ENCODE data around the gene STK4. TPM values are rescaled to one million over a fixed set of nuclear protein-coding genes. Genes with fewer than 3 reads are reported as not detected.

Gene STK4
- total RNA-seq, 2 donors from 2014 or later, result 157 to 264 TPM

- H3K4me3 Mint-ChIP-seq, result no peak overlapping the region
- H3K27ac Mint-ChIP-seq, result no peak overlapping the region
- H3K9me3 Mint-ChIP-seq, result no peaks in the 10 kb centered on the region
- H3K27me3 Mint-ChIP-seq, result no peaks in the 10 kb centered on the region
- peak in 1 of 2 donors; percentile 13 for ATAC-seq
- no peak for DNase-seq (ENCODE audit: low spot score)
- peaks cover 6 to 7% of the 10 kb centered on the region in 2 donors for H3K4me1 Mint-ChIP-seq (ENCODE audit: low read depth in 2 of 2)
- H3K36me3 Mint-ChIP-seq, result peaks cover 28% of the 10 kb centered on the region
Measured at GRCh38 chr20:44942264-44942973, 23.9 kb upstream of the STK4 start.

DNA sequence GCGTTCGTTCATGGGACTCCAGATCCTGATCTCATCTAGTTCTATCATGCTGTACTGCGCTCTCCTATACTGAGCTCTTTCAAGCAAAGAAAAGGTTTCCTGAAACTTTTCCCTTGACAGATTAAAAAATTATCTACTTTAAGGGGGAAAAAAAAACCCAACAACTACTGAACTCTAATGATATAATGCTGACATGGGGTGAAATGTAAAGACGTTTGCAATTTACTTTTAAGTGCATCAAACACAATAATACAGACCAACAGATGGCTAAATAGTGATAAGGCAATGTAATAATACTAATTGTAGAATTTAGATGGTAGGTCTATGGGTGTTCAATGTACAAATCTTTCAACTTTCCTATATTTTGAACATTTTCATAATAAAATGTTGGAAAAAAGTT is 22.5 kb upstream of the STK4 start:
- Mint-ChIP-seq H3K4me3 (no peak overlapping the region), H3K9me3 (no peaks in the 10 kb centered on the region), H3K27me3 (no peaks in the 10 kb centered on the region), H3K36me3 (peaks cover 28% of the 10 kb centered on the region), H3K27ac (no peak overlapping the region), H3K4me1 (ENCODE audit: low read depth in 2 of 2) (peaks cover 6 to 7% of the 10 kb centered on the region in 2 donors)
- ATAC-seq (no peak), DNase-seq (ENCODE audit: low spot score) (no peak)

GRCh38 chr20:44945261-44945660 is 21.1 kb upstream of the STK4 start:
- H3K27ac Mint-ChIP-seq, result no peak overlapping the region
- ATAC-seq (no peak), DNase-seq (ENCODE audit: low spot score) (no peak)
- H3K4me3 Mint-ChIP-seq, result no peak overlapping the region
- no peaks in the 10 kb centered on the region for H3K9me3 Mint-ChIP-seq
- peaks cover 33% of the 10 kb centered on the region for H3K36me3 Mint-ChIP-seq
- H3K27me3 Mint-ChIP-seq, result no peaks in the 10 kb centered on the region
- peaks cover 6 to 9% of the 10 kb centered on the region in 2 donors for H3K4me1 Mint-ChIP-seq (ENCODE audit: low read depth in 2 of 2)

DNA sequence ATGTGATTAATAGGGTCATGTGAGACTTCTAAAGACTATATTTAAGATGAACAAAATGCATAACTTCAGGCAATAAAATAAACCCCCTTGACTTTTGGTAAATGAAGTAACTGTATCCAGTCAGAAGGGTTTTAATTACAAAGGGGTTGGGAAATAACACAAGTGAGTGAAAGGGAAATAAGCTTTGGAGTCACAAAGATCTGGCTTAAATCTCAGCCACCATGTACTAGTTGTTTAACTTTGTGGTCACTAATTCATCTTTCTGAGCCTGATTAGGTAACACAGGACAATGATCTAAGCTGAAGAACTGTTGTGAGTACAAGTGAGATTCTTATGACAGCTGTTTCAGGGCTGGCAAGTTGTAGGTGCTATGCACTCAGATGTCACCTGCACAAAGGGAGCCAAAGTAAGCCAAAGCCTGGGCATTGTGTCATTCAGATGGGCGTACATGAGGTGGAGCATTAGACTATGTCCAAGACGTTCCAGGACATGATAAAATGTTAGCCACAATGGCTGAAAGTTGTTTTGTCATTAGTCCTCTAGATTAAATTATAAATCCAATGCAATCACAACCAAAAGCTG is 19.9 kb upstream of the STK4 start:
- ATAC-seq, result no peak
- Mint-ChIP-seq H3K27me3 (no peaks in the 10 kb centered on the region), H3K4me3 (no peak overlapping the region), H3K9me3 (no peaks in the 10 kb centered on the region), H3K27ac (no peak overlapping the region), H3K4me1 (ENCODE audit: low read depth in 2 of 2) (peaks cover 6% of the 10 kb centered on the region in 2 donors), H3K36me3 (peaks cover 34% of the 10 kb centered on the region)
- no peak for DNase-seq (ENCODE audit: low spot score)

GRCh38 chr20:44948107-44948506 is 18.2 kb upstream of the STK4 start:
- Mint-ChIP-seq H3K27ac (no peak overlapping the region), H3K27me3 (no peaks in the 10 kb centered on the region), H3K4me3 (no peak overlapping the region), H3K9me3 (no peaks in the 10 kb centered on the region), H3K4me1 (ENCODE audit: low read depth in 2 of 2) (peaks cover 8 to 14% of the 10 kb centered on the region in 2 donors), H3K36me3 (peaks cover 36% of the 10 kb centered on the region)
- ATAC-seq, result no peak
- no peak for DNase-seq (ENCODE audit: low spot score)

GRCh38 chr20:44948513-44948912 is 17.8 kb upstream of the STK4 start:
- peaks cover 12 to 18% of the 10 kb centered on the region in 2 donors for H3K4me1 Mint-ChIP-seq (ENCODE audit: low read depth in 2 of 2)
- no peaks in the 10 kb centered on the region for H3K9me3 Mint-ChIP-seq
- H3K4me3 Mint-ChIP-seq, result no peak overlapping the region
- no peak overlapping the region for H3K27ac Mint-ChIP-seq
- peaks cover 40% of the 10 kb centered on the region for H3K36me3 Mint-ChIP-seq
- ATAC-seq, result no peak
- DNase-seq (ENCODE audit: low spot score), result no peak
- no peaks in the 10 kb centered on the region for H3K27me3 Mint-ChIP-seq

DNA sequence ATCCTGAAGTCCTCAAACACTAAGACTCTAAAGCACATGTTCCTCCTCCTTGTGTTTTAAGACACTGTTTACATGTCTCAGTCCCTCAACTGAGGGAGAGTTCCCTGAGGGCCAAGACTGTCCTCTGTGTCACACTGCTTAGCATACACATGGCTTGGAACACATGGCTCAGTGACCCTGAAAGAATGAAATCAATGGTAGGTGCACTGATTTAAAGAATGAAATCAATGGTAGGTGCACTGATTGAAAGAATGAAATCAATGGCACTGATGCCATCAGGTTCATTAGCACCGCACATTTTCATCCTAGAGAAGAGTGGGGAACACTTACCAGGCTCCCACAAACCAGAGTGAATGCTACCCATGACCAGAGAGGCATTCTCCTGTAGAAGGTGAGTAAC is 15.9 kb upstream of the STK4 start:
- no peak overlapping the region for H3K4me3 Mint-ChIP-seq
- no peaks in the 10 kb centered on the region for H3K27me3 Mint-ChIP-seq
- H3K9me3 Mint-ChIP-seq, result no peaks in the 10 kb centered on the region
- no peak for ATAC-seq
- peaks cover 51% of the 10 kb centered on the region for H3K36me3 Mint-ChIP-seq
- peaks cover 14 to 24% of the 10 kb centered on the region in 2 donors for H3K4me1 Mint-ChIP-seq (ENCODE audit: low read depth in 2 of 2)
- DNase-seq (ENCODE audit: low spot score), result no peak
- peak overlapping the region in 1 of 2 donors; percentile 27 for H3K27ac Mint-ChIP-seq

- ATAC-seq (no peak), DNase-seq (ENCODE audit: low spot score) (no peak)
- peaks cover 52% of the 10 kb centered on the region for H3K36me3 Mint-ChIP-seq
- peak overlapping the region; percentile 16 to 29 for H3K27ac Mint-ChIP-seq
- no peak overlapping the region for H3K4me3 Mint-ChIP-seq
- H3K4me1 Mint-ChIP-seq (ENCODE audit: low read depth in 2 of 2), result peaks cover 19 to 25% of the 10 kb centered on the region in 2 donors
- H3K9me3 Mint-ChIP-seq, result no peaks in the 10 kb centered on the region
- no peaks in the 10 kb centered on the region for H3K27me3 Mint-ChIP-seq
Measured at GRCh38 chr20:44952731-44953130, 13.6 kb upstream of the STK4 start.

DNA sequence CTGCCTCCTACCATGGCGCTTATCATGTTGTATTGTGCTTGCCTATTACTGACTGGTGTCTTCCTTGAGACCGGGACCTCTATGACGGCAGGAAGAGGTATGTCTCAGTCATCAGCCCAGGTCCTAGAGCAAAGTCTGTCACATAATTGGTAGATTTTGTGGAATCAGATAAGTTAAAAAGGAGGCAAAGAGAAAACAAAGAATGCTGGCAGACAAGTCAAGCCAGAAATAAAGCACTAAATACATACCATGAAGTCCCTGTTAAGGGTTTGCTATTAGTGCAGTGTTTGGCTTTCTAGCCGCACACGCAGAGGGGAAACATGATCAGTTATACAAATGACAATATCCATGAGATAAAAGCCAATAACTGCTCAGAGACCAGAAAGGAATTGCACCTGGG is 12.1 kb upstream of the STK4 start:
- Mint-ChIP-seq H3K4me1 (ENCODE audit: low read depth in 2 of 2) (peaks cover 31 to 37% of the 10 kb centered on the region in 2 donors), H3K9me3 (no peaks in the 10 kb centered on the region), H3K4me3 (no peak overlapping the region), H3K36me3 (peaks cover 57% of the 10 kb centered on the region), H3K27me3 (no peaks in the 10 kb centered on the region), H3K27ac (no peak overlapping the region)
- DNase-seq (ENCODE audit: low spot score) (no peak), ATAC-seq (no peak)

DNA sequence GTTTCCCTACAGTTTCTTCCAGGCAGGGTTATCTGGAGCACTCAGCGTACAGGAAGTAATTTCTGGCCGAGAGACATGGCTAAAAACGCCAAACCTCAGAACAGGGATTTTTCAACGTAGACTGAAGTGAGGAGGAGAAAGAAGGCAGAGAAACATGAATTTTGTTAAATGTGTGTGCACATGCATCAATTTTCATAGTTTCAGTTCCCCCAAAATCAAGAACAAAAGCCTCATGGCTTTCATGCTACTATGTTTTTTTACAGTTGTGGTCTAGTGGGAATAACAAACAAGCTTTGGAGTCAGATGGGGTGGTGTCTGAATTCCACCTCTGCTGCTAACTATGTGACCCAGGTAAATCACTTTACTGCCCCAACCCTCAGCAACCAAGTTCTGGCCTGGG is 11.0 kb upstream of the STK4 start:
- Mint-ChIP-seq H3K9me3 (no peaks in the 10 kb centered on the region), H3K27me3 (no peaks in the 10 kb centered on the region), H3K4me3 (no peak overlapping the region), H3K27ac (no peak overlapping the region), H3K4me1 (ENCODE audit: low read depth in 2 of 2) (peaks cover 35 to 44% of the 10 kb centered on the region in 2 donors), H3K36me3 (peaks cover 52% of the 10 kb centered on the region)
- DNase-seq (ENCODE audit: low spot score), result no peak
- ATAC-seq, result no peak

- H3K9me3 Mint-ChIP-seq, result no peaks in the 10 kb centered on the region
- H3K4me3 Mint-ChIP-seq, result peak overlapping the region; percentile 32
- ATAC-seq (no peak), DNase-seq (ENCODE audit: low spot score) (no peak)
- H3K4me1 Mint-ChIP-seq (ENCODE audit: low read depth in 2 of 2), result peaks cover 41 to 50% of the 10 kb centered on the region in 2 donors
- H3K36me3 Mint-ChIP-seq, result peaks cover 44% of the 10 kb centered on the region
- no peak overlapping the region for H3K27ac Mint-ChIP-seq
- H3K27me3 Mint-ChIP-seq, result no peaks in the 10 kb centered on the region
Measured at GRCh38 chr20:44956410-44956809, 9.9 kb upstream of the STK4 start.

DNA sequence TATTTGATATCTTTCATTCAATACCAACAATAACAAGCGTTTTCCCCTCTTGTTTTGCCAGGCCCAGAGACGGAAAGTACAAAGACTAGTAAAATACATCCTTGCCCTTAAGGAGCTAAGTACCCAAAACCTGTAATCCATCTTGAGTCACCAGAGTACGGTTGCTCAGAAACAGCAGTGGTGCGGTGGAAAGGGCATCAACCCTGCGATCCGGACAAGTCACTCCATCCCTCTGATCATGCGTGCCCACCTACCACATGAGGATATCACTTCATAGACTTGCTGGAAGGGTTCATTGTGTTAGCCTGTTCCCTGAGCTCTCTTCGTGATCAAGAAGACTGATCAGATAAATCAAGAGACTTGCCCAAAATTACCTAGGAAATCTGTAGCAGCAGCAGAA is 8.0 kb upstream of the STK4 start:
- Mint-ChIP-seq H3K4me1 (ENCODE audit: low read depth in 2 of 2) (peaks cover 42 to 50% of the 10 kb centered on the region in 2 donors), H3K9me3 (no peaks in the 10 kb centered on the region), H3K36me3 (peaks cover 33% of the 10 kb centered on the region), H3K27me3 (no peaks in the 10 kb centered on the region), H3K27ac (peak overlapping the region; percentile 63 to 88), H3K4me3 (peak overlapping the region; percentile 92)
- no peak for ATAC-seq
- no peak for DNase-seq (ENCODE audit: low spot score)

- H3K9me3 Mint-ChIP-seq, result no peaks in the 10 kb centered on the region
- DNase-seq (ENCODE audit: low spot score), result no peak
- peaks cover 42 to 49% of the 10 kb centered on the region in 2 donors for H3K4me1 Mint-ChIP-seq (ENCODE audit: low read depth in 2 of 2)
- no peak for ATAC-seq
- H3K27me3 Mint-ChIP-seq, result no peaks in the 10 kb centered on the region
- peak overlapping the region; percentile 92 for H3K4me3 Mint-ChIP-seq
- peak overlapping the region; percentile 63 to 88 for H3K27ac Mint-ChIP-seq
- peaks cover 24% of the 10 kb centered on the region for H3K36me3 Mint-ChIP-seq
Measured at GRCh38 chr20:44959082-44959637, 7.2 kb upstream of the STK4 start.

- DNase-seq (ENCODE audit: low spot score), result peak; percentile 63
- Mint-ChIP-seq H3K9me3 (no peaks in the 10 kb centered on the region), H3K27ac (peak overlapping the region; percentile 63 to 88), H3K4me3 (peak overlapping the region; percentile 92), H3K36me3 (peaks cover 20% of the 10 kb centered on the region), H3K4me1 (ENCODE audit: low read depth in 2 of 2) (peaks cover 42 to 49% of the 10 kb centered on the region in 2 donors), H3K27me3 (no peaks in the 10 kb centered on the region)
- peak; percentile 63 to 64 for ATAC-seq
Measured at GRCh38 chr20:44959638-44960102, 6.6 kb upstream of the STK4 start.

Measured in natural killer cell treated with Interleukin-12 subunit alpha and Interleukin-12 subunit beta and Interleukin-15 and Interleukin-18, amount 100 ng/mL, for 72 hours (primary cell).